Measurements from ENCODE around the gene MUC5B. TPM values are rescaled to one million over a fixed set of nuclear protein-coding genes. Genes with fewer than 3 reads are reported as not detected.

Gene MUC5B
- total and polyA plus RNA-seq, 2 of the 13 experiments (the other 11 are each of a cell fraction or from before 2014, with no cell fraction given) = 0.01 TPM; not detected in 1

- TF ChIP-seq FOXK1 (CRISPR knock-in tag; IDR thresholded peaks at IDR 0.05; ENCODE audit: borderline replicate concordance, low read depth) (0 out of 2 replicates have a peak, but pooled peaks have one; percentile 19), PBX3 (CRISPR knock-in tag; IDR thresholded peaks at IDR 0.05; ENCODE audit: borderline replicate concordance) (no peak), CEBPG (CRISPR knock-in tag; IDR thresholded peaks at IDR 0.05) (no peak; the same call in 1 of the 2 replicates), CTCF (CRISPR knock-in tag; IDR thresholded peaks at IDR 0.05) (peak; percentile 79), RERE (CRISPR knock-in tag; IDR thresholded peaks at IDR 0.05; ENCODE audit: low read depth) (no peak), SALL2 (CRISPR knock-in tag; IDR thresholded peaks at IDR 0.05) (no peak; the same call in none of the 2 replicates), TEAD3 (CRISPR knock-in tag; optimal IDR thresholded peaks at IDR 0.05; ENCODE audit: borderline replicate concordance) (peak; percentile 33), SMARCE1 (IDR thresholded peaks at IDR 0.05; ENCODE audit: borderline replicate concordance) (no peak), HINFP (CRISPR knock-in tag; IDR thresholded peaks at IDR 0.05; ENCODE audit: low read depth) (peak; percentile 99), CHD2 (IDR thresholded peaks at IDR 0.05; ENCODE audit: low read depth, low read length) (no peak), ZZZ3 (CRISPR knock-in tag; IDR thresholded peaks at IDR 0.05; ENCODE audit: borderline replicate concordance) (peak; percentile 86; the same call in 1 of the 2 replicates), KAT2B (IDR thresholded peaks at IDR 0.05; ENCODE audit: borderline replicate concordance, low read depth, low read length) (no peak), ZBTB26 (CRISPR knock-in tag; IDR thresholded peaks at IDR 0.05; ENCODE audit: borderline replicate concordance) (no peak), ZBTB2 (CRISPR knock-in tag; IDR thresholded peaks at IDR 0.05; ENCODE audit: low read depth) (peak; percentile 63; the same call in 1 of the 2 replicates), POLR2G (IDR thresholded peaks at IDR 0.05; ENCODE audit: low read depth, low read length) (peak; percentile 90)
Observed at GRCh38 chr11:1309498-1310317, 86.8 kb downstream of the MUC5B start, which contains the start of gene TOLLIP (continued).

Measured in HepG2 (cell line).